PC-9 (cell line): Measurements from ENCODE around the gene AKT1S1. TPM values are rescaled to one million over a fixed set of nuclear protein-coding genes. Genes with fewer than 3 reads are reported as not detected.

ENCODE experiments used
- BruUV-seq: library from RNA; stranded (reverse); fragments of 400-500 nt; replicated peaks from 2 replicates; lab custom pipeline; 2021; lab: Mats Ljungman, UMichigan
- CTCF ChIA-PET: fragments of 300-600 bp; sonication (Branson Sonifier 250); formaldehyde crosslinking; loops from one replicate; lab custom pipeline; 2022; ENCODE audit warnings: antibody characterized with exemption; lab: Charles Lee
- POLR2A ChIA-PET: fragments of 300-600 bp; sonication (Branson Sonifier 250); formaldehyde crosslinking; loops from one replicate; lab custom pipeline; 2022; ENCODE audit warnings: antibody characterized with exemption; ENCODE audit not compliant: unreplicated experiment; lab: Charles Lee
- DNase-seq, 2 experiments: peaks; one replicate each; pipeline versions ENCODE4 v3.0.0 to v3.0.0-alpha.2; 2015 to 2022; ENCODE audit warnings: mixed read lengths in 1 of 2
- H2AFZ ChIP-seq: fragments of 200-600 bp; sonication (generic); 2 replicates; pipeline ENCODE4 v1.8.1; 2017; ENCODE audit warnings: antibody characterized with exemption
- H3F3A ChIP-seq: fragments of 200-600 bp; sonication (generic); 2 replicates; pipeline ENCODE4 v1.8.1; 2017; ENCODE audit warnings: antibody characterized with exemption, mild to moderate bottlenecking, low read depth; ENCODE audit not compliant: insufficient read depth
- H3K27ac ChIP-seq: fragments of 200-600 bp; sonication (generic); 2 replicates; pipeline ENCODE4 v1.6.1; 2016; ENCODE audit warnings: mixed run types
- H3K27me3 ChIP-seq: fragments of 200-600 bp; sonication (generic); 2 replicates; pipeline ENCODE4 v1.6.1; 2016; ENCODE audit warnings: low read depth, mixed run types; ENCODE audit not compliant: insufficient read depth
- H3K36me3 ChIP-seq: fragments of 200-600 bp; sonication (generic); 2 replicates; pipeline ENCODE4 v1.6.1; 2016; ENCODE audit warnings: low read depth, mixed run types
- H3K4me1 ChIP-seq: fragments of 200-600 bp; sonication (generic); replicated peaks from 2 replicates; pipeline ENCODE4 v1.6.1; 2016; ENCODE audit warnings: mixed run types; ENCODE audit not compliant: insufficient read depth
- H3K4me2 ChIP-seq: fragments of 200-600 bp; sonication (generic); 2 replicates; pipeline ENCODE4 v1.6.1; 2017; ENCODE audit warnings: mixed run types
- H3K4me3 ChIP-seq: fragments of 200-600 bp; sonication (generic); 2 replicates; pipeline ENCODE4 v1.6.1; 2016; ENCODE audit warnings: mixed run types
- H3K79me2 ChIP-seq: fragments of 200-600 bp; sonication (generic); 2 replicates; pipeline ENCODE4 v1.6.1; 2017; ENCODE audit warnings: low read depth, mixed run types
- H3K9me2 ChIP-seq: fragments of 200-600 bp; sonication (generic); 2 replicates; pipeline ENCODE4 v1.8.1; 2017; ENCODE audit warnings: mild to moderate bottlenecking; ENCODE audit not compliant: insufficient read depth
- H3K9me3 ChIP-seq: fragments of 200-600 bp; sonication (generic); 2 replicates; pipeline ENCODE4 v1.8.1; 2016; ENCODE audit warnings: low read depth; ENCODE audit not compliant: insufficient read depth
- H4K20me1 ChIP-seq: fragments of 200-600 bp; sonication (generic); 2 replicates; pipeline ENCODE4 v1.8.1; 2017; ENCODE audit not compliant: insufficient read depth
- EZH2 ChIP-seq: fragments of 200-600 bp; sonication (generic); IDR thresholded peaks from 2 replicates; pipeline ENCODE4 v1.8.0; 2017; ENCODE audit warnings: antibody characterized with exemption, low read depth
- intact Hi-C: fragments of 100-400 bp; cut with micrococcal nuclease; formaldehyde crosslinking; loops from one replicate; pipeline ENCODE4 v1.10.0; 2022; ENCODE audit not compliant: unreplicated experiment
- total RNA-seq: library from RNA; stranded (reverse); gene quantifications from 2 replicates; pipeline ENCODE4 v1.2.3, GENCODE V29; 2021
- TF ChIP-seq, protein P1 (sequence below): fragments of 200-600 bp; sonication (generic); conservative IDR thresholded peaks from 2 replicates; pipeline ENCODE4 v1.6.1; 2017; ENCODE audit warnings: mixed run types, antibody characterized with exemption, mild to moderate bottlenecking, moderate library complexity

Gene AKT1S1
- total RNA-seq, 1 experiment from 2014 or later: 143 TPM

DNA sequence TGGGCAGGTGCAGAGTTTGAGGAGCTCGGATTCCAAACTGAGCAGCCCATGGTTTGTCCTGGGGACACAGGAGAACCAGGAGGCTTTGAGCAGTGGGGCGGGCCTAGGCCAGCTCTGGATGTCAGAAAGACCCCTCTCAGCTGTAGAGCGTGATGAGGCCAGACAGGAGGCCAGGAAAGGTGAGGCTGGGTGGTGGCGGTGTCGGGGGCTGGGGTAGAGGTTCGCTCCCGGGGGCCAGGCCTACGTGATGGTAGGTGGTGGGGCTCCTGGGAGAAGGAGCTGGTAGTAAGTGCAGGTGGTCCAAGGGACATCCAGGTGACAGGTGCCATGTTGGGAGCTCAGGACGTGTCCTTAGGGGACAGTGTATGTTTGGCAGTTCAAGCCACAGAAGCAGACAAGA is 39.7 kb downstream of the AKT1S1 start:
- no TSS peak for BruUV-seq
- no peaks in the 10 kb centered on the region for H3K4me1 ChIP-seq
- intact Hi-C loops: no loop called here
- H3K36me3 ChIP-seq: peaks cover 19% of the 10 kb centered on the region
- no peaks in the 10 kb centered on the region for H3K27me3 ChIP-seq
- peaks cover 17% of the 10 kb centered on the region for H3F3A ChIP-seq
- TF ChIP-seq, protein P1, sequence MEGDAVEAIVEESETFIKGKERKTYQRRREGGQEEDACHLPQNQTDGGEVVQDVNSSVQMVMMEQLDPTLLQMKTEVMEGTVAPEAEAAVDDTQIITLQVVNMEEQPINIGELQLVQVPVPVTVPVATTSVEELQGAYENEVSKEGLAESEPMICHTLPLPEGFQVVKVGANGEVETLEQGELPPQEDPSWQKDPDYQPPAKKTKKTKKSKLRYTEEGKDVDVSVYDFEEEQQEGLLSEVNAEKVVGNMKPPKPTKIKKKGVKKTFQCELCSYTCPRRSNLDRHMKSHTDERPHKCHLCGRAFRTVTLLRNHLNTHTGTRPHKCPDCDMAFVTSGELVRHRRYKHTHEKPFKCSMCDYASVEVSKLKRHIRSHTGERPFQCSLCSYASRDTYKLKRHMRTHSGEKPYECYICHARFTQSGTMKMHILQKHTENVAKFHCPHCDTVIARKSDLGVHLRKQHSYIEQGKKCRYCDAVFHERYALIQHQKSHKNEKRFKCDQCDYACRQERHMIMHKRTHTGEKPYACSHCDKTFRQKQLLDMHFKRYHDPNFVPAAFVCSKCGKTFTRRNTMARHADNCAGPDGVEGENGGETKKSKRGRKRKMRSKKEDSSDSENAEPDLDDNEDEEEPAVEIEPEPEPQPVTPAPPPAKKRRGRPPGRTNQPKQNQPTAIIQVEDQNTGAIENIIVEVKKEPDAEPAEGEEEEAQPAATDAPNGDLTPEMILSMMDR: no peak
- no peak for TF ChIP-seq EZH2
- no peak overlapping the region for H3K4me2 ChIP-seq
- no peak overlapping the region for H3K4me3 ChIP-seq
- H3K9me2 ChIP-seq: no peaks in the 10 kb centered on the region
- H2AFZ ChIP-seq: no peak overlapping the region
- POLR2A ChIA-PET: no interaction called here
- no peaks in the 10 kb centered on the region for H3K79me2 ChIP-seq
- CTCF ChIA-PET: no interaction called here
- peaks cover 8% of the 10 kb centered on the region; the same call in 1 of the 2 replicates for H4K20me1 ChIP-seq
- no peaks in the 10 kb centered on the region for H3K9me3 ChIP-seq
- DNase-seq: no peak
- H3K27ac ChIP-seq: no peak overlapping the region

DNA sequence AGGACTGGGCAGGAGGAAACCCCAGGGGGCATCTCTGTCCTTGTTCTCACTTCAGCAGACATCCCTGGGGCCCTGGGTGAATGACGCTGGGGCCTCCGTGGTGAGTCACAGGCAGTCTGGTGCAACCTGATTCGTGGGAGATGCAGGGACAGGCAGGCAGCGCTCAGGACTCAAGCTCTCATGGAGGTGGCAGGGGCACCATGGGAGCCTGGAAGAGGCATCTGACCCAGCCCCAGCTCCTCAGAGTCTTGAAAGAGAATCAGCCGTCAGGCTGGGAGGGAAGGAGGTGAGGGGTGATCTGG is 40.2 kb downstream of the AKT1S1 start:
- POLR2A ChIA-PET: no interaction called here
- intact Hi-C loops: no loop called here

DNA sequence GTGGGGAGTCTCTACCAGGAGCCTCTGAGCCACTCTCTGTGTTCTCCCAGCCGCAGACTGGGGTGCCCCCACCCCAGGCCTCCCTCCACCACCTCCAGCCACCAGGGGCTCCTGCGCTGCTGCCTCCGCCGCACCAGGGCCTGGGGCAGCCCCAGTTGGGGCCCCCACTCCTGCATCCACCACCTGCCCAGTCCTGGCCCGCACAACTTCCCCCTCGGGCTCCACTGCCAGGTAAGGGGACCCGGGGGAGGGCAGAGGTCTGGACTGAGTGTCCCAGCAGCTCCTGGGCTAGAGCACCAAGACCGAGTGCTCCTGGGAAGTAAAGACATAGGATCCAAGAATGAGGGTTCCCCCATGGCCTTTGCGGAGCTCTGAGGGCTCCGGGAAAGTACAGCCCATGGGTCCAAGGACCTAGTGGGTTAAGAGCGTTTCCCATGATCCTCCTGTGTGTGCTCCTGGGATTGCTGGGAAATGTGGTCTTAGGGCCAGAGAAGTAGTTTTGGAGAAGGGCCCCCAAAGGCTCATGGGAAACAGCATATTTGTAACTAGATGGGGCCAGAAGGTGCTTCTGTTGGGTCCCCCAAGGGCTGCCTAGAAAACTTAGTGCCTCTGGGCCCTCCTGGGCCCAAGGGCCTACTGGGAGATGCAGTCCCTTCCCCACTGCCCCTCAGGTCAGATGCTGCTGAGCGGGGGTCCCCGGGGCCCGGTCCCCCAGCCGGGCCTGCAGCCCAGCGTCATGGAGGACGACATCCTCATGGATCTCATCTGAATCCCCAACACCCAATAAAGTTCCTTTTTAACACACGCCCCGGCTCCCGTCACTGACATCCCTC is 40.8 kb downstream of the AKT1S1 start:
- Histone ChIP-seq H3K4me2 (no peak overlapping the region), H3K9me3 (no peaks in the 10 kb centered on the region), H3K36me3 (peaks cover 19% of the 10 kb centered on the region), H4K20me1 (peaks cover 8% of the 10 kb centered on the region; the same call in 1 of the 2 replicates), H3K79me2 (no peaks in the 10 kb centered on the region), H3F3A (peaks cover 9% of the 10 kb centered on the region), H3K4me3 (no peak overlapping the region), H3K4me1 (no peaks in the 10 kb centered on the region), H3K27ac (no peak overlapping the region), H2AFZ (no peak overlapping the region), H3K9me2 (no peaks in the 10 kb centered on the region), H3K27me3 (no peaks in the 10 kb centered on the region)
- POLR2A ChIA-PET: no interaction called here
- intact Hi-C loops: no loop called here
- TF ChIP-seq EZH2: no peak
- TF ChIP-seq, protein P1: no peak
- no TSS peak for BruUV-seq
- CTCF ChIA-PET: no interaction called here
- no peak for DNase-seq

More for the DNA sequence above, 40.2 kb downstream of the AKT1S1 start:
- Histone ChIP-seq H3K27ac (no peak overlapping the region), H3K79me2 (no peaks in the 10 kb centered on the region), H4K20me1 (peaks cover 8% of the 10 kb centered on the region; the same call in 1 of the 2 replicates), H3F3A (peaks cover 12% of the 10 kb centered on the region), H3K4me2 (no peak overlapping the region), H3K9me3 (no peaks in the 10 kb centered on the region), H3K9me2 (no peaks in the 10 kb centered on the region), H3K4me1 (no peaks in the 10 kb centered on the region), H3K36me3 (peaks cover 19% of the 10 kb centered on the region), H3K4me3 (no peak overlapping the region), H3K27me3 (no peaks in the 10 kb centered on the region), H2AFZ (no peak overlapping the region)
- CTCF ChIA-PET: no interaction called here
- no TSS peak for BruUV-seq
- no peak for DNase-seq
- no peak for TF ChIP-seq EZH2
